ENCODE data around the gene LILRB5.
"Not testable (repeated sequence)": the region's sequence is repeated elsewhere in the genome, so short reads cannot be mapped to it uniquely, and the experiment has no call there.

DNA sequence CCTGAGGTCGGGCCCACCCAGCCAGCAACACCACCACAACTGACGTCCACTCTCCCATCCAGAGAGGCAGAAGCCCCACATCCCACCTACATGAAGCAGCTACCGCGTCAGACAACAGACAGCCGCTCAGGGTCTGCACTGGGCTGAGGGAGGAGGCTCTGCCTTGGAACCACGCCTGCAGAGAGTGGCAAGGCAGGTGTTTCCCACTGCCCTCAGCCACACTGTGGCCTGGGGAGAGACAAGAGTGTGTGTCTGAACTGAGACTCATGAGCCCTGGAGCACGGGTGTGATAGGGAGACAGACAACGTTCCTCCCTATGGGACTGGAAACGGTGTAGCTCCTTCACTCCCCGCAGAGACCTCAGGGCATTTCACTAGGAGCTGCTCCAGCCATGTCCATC, 29.2 kb upstream of the LILRB5 start:
- TF ChIP-seq, protein P1, sequence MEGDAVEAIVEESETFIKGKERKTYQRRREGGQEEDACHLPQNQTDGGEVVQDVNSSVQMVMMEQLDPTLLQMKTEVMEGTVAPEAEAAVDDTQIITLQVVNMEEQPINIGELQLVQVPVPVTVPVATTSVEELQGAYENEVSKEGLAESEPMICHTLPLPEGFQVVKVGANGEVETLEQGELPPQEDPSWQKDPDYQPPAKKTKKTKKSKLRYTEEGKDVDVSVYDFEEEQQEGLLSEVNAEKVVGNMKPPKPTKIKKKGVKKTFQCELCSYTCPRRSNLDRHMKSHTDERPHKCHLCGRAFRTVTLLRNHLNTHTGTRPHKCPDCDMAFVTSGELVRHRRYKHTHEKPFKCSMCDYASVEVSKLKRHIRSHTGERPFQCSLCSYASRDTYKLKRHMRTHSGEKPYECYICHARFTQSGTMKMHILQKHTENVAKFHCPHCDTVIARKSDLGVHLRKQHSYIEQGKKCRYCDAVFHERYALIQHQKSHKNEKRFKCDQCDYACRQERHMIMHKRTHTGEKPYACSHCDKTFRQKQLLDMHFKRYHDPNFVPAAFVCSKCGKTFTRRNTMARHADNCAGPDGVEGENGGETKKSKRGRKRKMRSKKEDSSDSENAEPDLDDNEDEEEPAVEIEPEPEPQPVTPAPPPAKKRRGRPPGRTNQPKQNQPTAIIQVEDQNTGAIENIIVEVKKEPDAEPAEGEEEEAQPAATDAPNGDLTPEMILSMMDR (IDR thresholded peaks at IDR 0.05) = not testable (repeated sequence)
- TF ChIP-seq POLR2A, EP300 (IDR thresholded peaks at IDR 0.05): not testable (repeated sequence)
